T-cell (primary cell): ENCODE data around the gene NCDN. TPM values are rescaled to one million over a fixed set of nuclear protein-coding genes. Genes with fewer than 3 reads are reported as not detected.
A peak's percentile ranks its signal among the peaks of the same experiment; 100 is the strongest.

ENCODE experiments used
- ATAC-seq, 4 experiments: fragments of 200-7000 bp in 3 of 4; fragments of 150-1000 bp in 1 of 4; cut with Tn5 transposase; replicated peaks in 1 of 4; 1 replicate in 3 of 4; 2 replicates in 1 of 4; pipeline ENCODE4 v1.10.0; 2021; ENCODE audit warnings: moderate library complexity in 3 of 4, mild to moderate bottlenecking in 2 of 4, moderate number of reproducible peaks in 1 of 4
- CTCF ChIA-PET, 2 donors: fragments of 300-600 bp; sonication (Branson Sonifier 250); formaldehyde crosslinking; loops; one replicate each; lab custom pipeline; 2022; ENCODE audit warnings: antibody characterized with exemption in 2 of 2; lab: Charles Lee
- POLR2A ChIA-PET, 2 donors: fragments of 300-600 bp; sonication (Branson Sonifier 250); formaldehyde crosslinking; loops; one replicate each; lab custom pipeline; 2022; ENCODE audit warnings: antibody characterized with exemption in 2 of 2; lab: Charles Lee
- DNase-seq, 35 experiments: peaks; one replicate each; pipeline versions ENCODE4 v3.0.0 to v3.0.0-alpha.2; 2013 to 2023
- H3K27ac ChIP-seq: one replicate; pipeline ENCODE4 v1.5.1; 2013; ENCODE audit warnings: low read length
- H3K27me3 ChIP-seq, 2 experiments: replicated peaks in 1 of 2; 1 replicate in 1 of 2; 2 replicates in 1 of 2; pipeline versions ENCODE4 v1.6.1 to v1.7.0; 2013; ENCODE audit warnings: low read length in 1 of 2, mixed read lengths in 1 of 2; ENCODE audit not compliant: control insufficient read depth in 2 of 2, insufficient read depth in 2 of 2; ENCODE audit errors: extremely low read depth in 1 of 2
- H3K36me3 ChIP-seq, 2 donors: 1 replicate in 1 of 2; 2 replicates in 1 of 2; pipeline versions ENCODE4 v1.6.1 to v1.7.0; 2013; ENCODE audit warnings: low read length in 1 of 2; ENCODE audit not compliant: control insufficient read depth in 2 of 2, insufficient read depth in 1 of 2; ENCODE audit errors: extremely low read depth in 1 of 2
- H3K4me1 ChIP-seq, 2 experiments: 1 replicate in 1 of 2; 2 replicates in 1 of 2; pipeline versions ENCODE4 v1.6.1 to v1.7.0; 2013; ENCODE audit warnings: low read length in 2 of 2, mixed read lengths in 1 of 2; ENCODE audit not compliant: insufficient read depth in 2 of 2, control insufficient read depth in 1 of 2; ENCODE audit errors: extremely low read depth in 1 of 2
- H3K4me3 ChIP-seq, 2 donors: 1 replicate in 1 of 2; 2 replicates in 1 of 2; pipeline versions ENCODE4 v1.5.1 to v1.7.0; 2013; ENCODE audit warnings: mild to moderate bottlenecking in 2 of 2, low read length in 1 of 2, moderate library complexity in 1 of 2; ENCODE audit not compliant: control insufficient read depth in 1 of 2; ENCODE audit errors: extremely low read depth in 1 of 2
- H3K9me3 ChIP-seq: 2 replicates; pipeline ENCODE4 v1.7.0; 2013
- H3K27ac Mint-ChIP-seq, 2 donors: one replicate each; pipeline ENCODE4 v1.8.0; 2020 to 2021; ENCODE audit warnings: mild to moderate bottlenecking in 2 of 2, mixed read lengths in 2 of 2
- H3K27me3 Mint-ChIP-seq, 2 donors: one replicate each; pipeline ENCODE4 v1.8.0; 2021 to 2022; ENCODE audit warnings: mixed read lengths in 2 of 2
- H3K36me3 Mint-ChIP-seq: one replicate; pipeline ENCODE4 v1.8.0; 2021; ENCODE audit warnings: mixed read lengths
- H3K4me1 Mint-ChIP-seq, 3 donors: one replicate each; pipeline ENCODE4 v1.8.0; 2020 to 2022; ENCODE audit warnings: mixed read lengths in 3 of 3, mild to moderate bottlenecking in 1 of 3
- H3K4me3 Mint-ChIP-seq, 3 donors: one replicate each; pipeline ENCODE4 v1.8.0; 2020 to 2022; ENCODE audit warnings: mild to moderate bottlenecking in 3 of 3, mixed read lengths in 3 of 3, moderate library complexity in 3 of 3
- H3K9me3 Mint-ChIP-seq, 3 donors: one replicate each; pipeline ENCODE4 v1.8.0; 2020 to 2022; ENCODE audit warnings: mixed read lengths in 3 of 3
- WGBS: methylation state at CpG from one replicate; pipeline ENCODE4 v1.1.5; 2013; ENCODE audit warnings: missing lambda C conversion rate; ENCODE audit not compliant: insufficient coverage; 5-methylcytosine and 5-hydroxymethylcytosine counted together
- total RNA-seq, 35 experiments: library from RNA in 6 of 35; stranded (reverse) in 6 of 35; fragments of 120-200 nt in 1 of 35; gene quantifications; one replicate each; pipeline versions ENCODE4 v1.2.1 to v1.2.4 and lab custom pipeline; 2013 to 2026

NCDN gene
- total RNA-seq, 5 donors from 2014 or later (not counting 1 experiment from before 2014, with no cell fraction given), result 19.8 to 34.0 (median 31.4) TPM

DNA sequence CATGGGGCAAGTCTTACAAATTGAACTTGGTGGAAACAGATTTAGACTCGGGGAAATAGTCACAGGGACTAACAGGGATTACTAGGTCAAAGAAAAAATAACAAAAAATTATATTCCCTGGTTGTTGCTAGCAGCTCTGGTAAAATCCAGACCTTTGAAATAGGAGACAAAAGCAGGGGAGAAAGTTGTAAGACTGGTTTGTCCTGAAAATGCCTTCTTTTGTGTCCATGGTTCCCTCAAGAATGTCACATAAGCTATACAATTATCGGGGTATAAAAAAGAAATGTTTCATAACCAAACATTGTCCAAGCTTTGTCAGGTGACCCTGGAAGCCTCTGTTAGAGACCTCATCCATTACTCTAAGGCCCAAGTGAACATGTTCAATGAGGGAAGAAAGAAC, 33.5 kb upstream of the NCDN start:
- no peak overlapping the region for H3K4me3 ChIP-seq
- Mint-ChIP-seq H3K36me3 (peaks cover 46% of the 10 kb centered on the region), H3K27ac (peak overlapping the region in 1 of 2 donors; percentile 2), H3K4me1 (peaks cover 6 to 13% (median 9%) of the 10 kb centered on the region in 3 donors), H3K9me3 (peaks cover 1 to 30% (median 2%) of the 10 kb centered on the region in 3 donors), H3K27me3 (no peaks in the 10 kb centered on the region), H3K4me3 (no peak overlapping the region)
- DNase-seq (no peak), ATAC-seq (no peak)
- WGBS, result no CpG with 5 or more reads among the region's 2 CpGs
- H3K27ac ChIP-seq, result no peak overlapping the region
- ChIA-PET CTCF (interaction anchor here in 1 of 2 donors (1.5 kb wide), 1 partner anchor 73 kb away, joined by 4 read pairs; no protein-coding TSS in a partner anchor), POLR2A (interaction anchor here in 1 of 2 donors (1.1 kb wide), 1 partner anchor 15 kb away, joined by 4 read pairs; no protein-coding TSS in a partner anchor)
- H3K36me3 ChIP-seq, result no peaks in the 10 kb centered on the region
- peaks cover 6% of the 10 kb centered on the region for H3K9me3 ChIP-seq
- peaks cover 0 to 4% of the 10 kb centered on the region in 2 experiments for H3K4me1 ChIP-seq
- no peaks in the 10 kb centered on the region for H3K27me3 ChIP-seq

DNA sequence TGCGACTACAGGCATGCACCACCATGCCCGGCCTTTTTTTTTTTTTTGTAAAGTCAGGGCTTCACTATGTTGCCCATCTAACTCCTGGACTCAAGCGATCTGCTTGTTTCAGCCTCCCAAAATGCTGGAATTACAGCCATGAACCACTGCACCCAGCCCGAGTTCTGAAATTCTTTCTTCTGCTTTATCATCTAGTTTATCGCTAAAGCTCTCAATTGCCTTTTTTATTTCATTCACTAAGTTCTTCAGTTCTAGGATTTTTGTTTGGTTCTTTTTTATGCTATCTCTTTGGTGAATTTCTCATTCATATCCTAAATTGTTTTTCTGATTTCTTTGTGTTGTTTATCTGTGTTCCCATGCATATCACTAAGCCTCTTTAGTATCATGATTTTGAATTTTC, 27.4 kb upstream of the NCDN start:
- ChIA-PET POLR2A (no interaction called here), CTCF (interaction anchor here in 1 of 2 donors (0.7 kb wide), 1 partner anchor 79 kb away, joined by 6 read pairs; no protein-coding TSS in a partner anchor)
- H3K27me3 ChIP-seq, result no peaks in the 10 kb centered on the region
- H3K9me3 Mint-ChIP-seq, result peaks cover 6 to 21% (median 9%) of the 10 kb centered on the region in 3 donors
- H3K4me3 ChIP-seq, result no peak overlapping the region
- peaks cover 0 to 2% of the 10 kb centered on the region in 2 experiments for H3K4me1 ChIP-seq
- H3K27ac ChIP-seq, result no peak overlapping the region
- peaks cover 3 to 13% of the 10 kb centered on the region in 2 donors for H3K36me3 ChIP-seq
- peaks cover 64% of the 10 kb centered on the region for H3K36me3 Mint-ChIP-seq
- H3K27ac Mint-ChIP-seq, result no peak overlapping the region
- WGBS, result 67% methylated on average over 3 of the region's 5 CpGs
- H3K4me3 Mint-ChIP-seq, result no peak overlapping the region
- ATAC-seq (no peak), DNase-seq (no peak)
- no peaks in the 10 kb centered on the region for H3K27me3 Mint-ChIP-seq
- H3K4me1 Mint-ChIP-seq, result peaks cover 20 to 23% (median 23%) of the 10 kb centered on the region in 3 donors
- H3K9me3 ChIP-seq, result peaks cover 6% of the 10 kb centered on the region

GRCh38 chr1:35530946-35531345, 26.7 kb upstream of the NCDN start:
- peaks cover 3 to 13% of the 10 kb centered on the region in 2 donors for H3K36me3 ChIP-seq
- no peaks in the 10 kb centered on the region for H3K27me3 Mint-ChIP-seq
- H3K27me3 ChIP-seq, result no peaks in the 10 kb centered on the region
- H3K36me3 Mint-ChIP-seq, result peaks cover 62% of the 10 kb centered on the region
- H3K4me1 ChIP-seq, result peaks cover 0 to 7% of the 10 kb centered on the region in 2 experiments
- no peak overlapping the region for H3K4me3 ChIP-seq
- peaks cover under 1% of the 10 kb centered on the region for H3K9me3 ChIP-seq
- POLR2A ChIA-PET, result no interaction called here
- peaks cover 6 to 15% (median 9%) of the 10 kb centered on the region in 3 donors for H3K9me3 Mint-ChIP-seq
- no peak for ATAC-seq
- H3K4me3 Mint-ChIP-seq, result no peak overlapping the region
- H3K4me1 Mint-ChIP-seq, result peaks cover 28 to 31% (median 31%) of the 10 kb centered on the region in 3 donors
- no peak overlapping the region for H3K27ac ChIP-seq
- 95% methylated on average over 2 of the region's 2 CpGs for WGBS
- H3K27ac Mint-ChIP-seq, result no peak overlapping the region
- DNase-seq, result no peak
- CTCF ChIA-PET, result no interaction called here

GRCh38 chr1:35531368-35531767, 26.2 kb upstream of the NCDN start:
- ChIA-PET POLR2A (no interaction called here), CTCF (no interaction called here)
- H3K9me3 ChIP-seq, result no peaks in the 10 kb centered on the region
- H3K4me3 Mint-ChIP-seq, result no peak overlapping the region
- peaks cover 3 to 13% of the 10 kb centered on the region in 2 donors for H3K36me3 ChIP-seq
- DNase-seq, result no peak
- H3K36me3 Mint-ChIP-seq, result peaks cover 62% of the 10 kb centered on the region
- peaks cover 32 to 35% (median 35%) of the 10 kb centered on the region in 3 donors for H3K4me1 Mint-ChIP-seq
- H3K27me3 ChIP-seq, result no peaks in the 10 kb centered on the region
- no peak for ATAC-seq
- peaks cover 6 to 15% (median 9%) of the 10 kb centered on the region in 3 donors for H3K9me3 Mint-ChIP-seq
- H3K27me3 Mint-ChIP-seq, result no peaks in the 10 kb centered on the region
- H3K27ac ChIP-seq, result no peak overlapping the region
- H3K4me3 ChIP-seq, result no peak overlapping the region
- WGBS, result 100% methylated on average over 2 of the region's 6 CpGs
- no peak overlapping the region for H3K27ac Mint-ChIP-seq
- H3K4me1 ChIP-seq, result peaks cover 0 to 10% of the 10 kb centered on the region in 2 experiments

- H3K27me3 ChIP-seq, result no peaks in the 10 kb centered on the region
- no peak for ATAC-seq
- DNase-seq, result no peak
- H3K9me3 ChIP-seq, result no peaks in the 10 kb centered on the region
- Mint-ChIP-seq H3K9me3 (peaks cover 6 to 9% (median 7%) of the 10 kb centered on the region in 3 donors), H3K4me1 (peaks cover 45 to 48% (median 48%) of the 10 kb centered on the region in 3 donors), H3K4me3 (no peak overlapping the region), H3K36me3 (peaks cover 54% of the 10 kb centered on the region), H3K27ac (no peak overlapping the region), H3K27me3 (no peaks in the 10 kb centered on the region)
- H3K4me3 ChIP-seq, result no peak overlapping the region
- CTCF ChIA-PET, result no interaction called here
- peaks cover 3 to 23% of the 10 kb centered on the region in 2 experiments for H3K4me1 ChIP-seq
- peaks cover 3 to 13% of the 10 kb centered on the region in 2 donors for H3K36me3 ChIP-seq
- no CpG with 5 or more reads among the region's 1 CpG for WGBS
- H3K27ac ChIP-seq, result no peak overlapping the region
- POLR2A ChIA-PET, result interaction anchor here (0.6 to 1.1 kb wide), 2 partner anchors 12 to 20 kb away, joined by 3 read pairs; no protein-coding TSS in a partner anchor
These were observed 24.9 kb upstream of the NCDN start for GRCh38 chr1:35532497-35533223.

DNA sequence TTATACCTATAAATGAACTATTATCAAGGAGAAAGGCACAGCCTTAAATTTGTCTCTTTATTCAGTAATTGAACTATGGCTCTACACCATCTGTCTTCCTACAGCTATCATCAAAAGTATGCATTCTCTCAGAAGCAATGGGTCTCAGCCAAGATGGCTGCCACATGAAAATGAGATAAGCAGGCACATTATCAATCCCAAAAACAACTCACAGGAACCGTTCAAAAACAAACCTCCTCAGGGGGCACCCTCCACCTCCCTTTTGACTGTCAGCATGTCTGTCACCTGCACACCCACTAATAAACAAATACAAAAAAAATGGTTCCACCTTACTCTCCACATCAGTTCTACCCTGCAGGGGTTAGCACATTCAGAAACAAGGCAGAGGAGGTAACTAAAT, 24.0 kb upstream of the NCDN start:
- H3K27me3 Mint-ChIP-seq, result no peaks in the 10 kb centered on the region
- H3K9me3 Mint-ChIP-seq, result peaks cover 4 to 9% (median 5%) of the 10 kb centered on the region in 3 donors
- Histone ChIP-seq H3K9me3 (no peaks in the 10 kb centered on the region), H3K36me3 (peaks cover 3 to 13% of the 10 kb centered on the region in 2 donors), H3K27ac (no peak overlapping the region), H3K4me3 (no peak overlapping the region), H3K27me3 (no peaks in the 10 kb centered on the region), H3K4me1 (peaks cover 11 to 32% of the 10 kb centered on the region in 2 experiments)
- DNase-seq (no peak), ATAC-seq (no peak)
- H3K4me3 Mint-ChIP-seq, result no peak overlapping the region
- peaks cover 54 to 55% (median 55%) of the 10 kb centered on the region in 3 donors for H3K4me1 Mint-ChIP-seq
- 67% methylated on average over 1 of the region's 1 CpG for WGBS
- CTCF ChIA-PET, result no interaction called here
- POLR2A ChIA-PET, result interaction anchor here (0.6 to 1.1 kb wide), 2 partner anchors 12 to 21 kb away, joined by 3 read pairs; no protein-coding TSS in a partner anchor
- peak overlapping the region in 1 of 2 donors; percentile 7 for H3K27ac Mint-ChIP-seq
- H3K36me3 Mint-ChIP-seq, result peaks cover 47% of the 10 kb centered on the region
